GM13976 (cell line): ENCODE results near the gene SEC61A1.

Experiments
- DNase-seq: peaks from one replicate; pipeline ENCODE4 v3.0.0; 2012; ENCODE audit warnings: low spot score
- CTCF ChIP-seq: IDR thresholded peaks from 2 replicates; pipeline ENCODE4 v1.5.1; 2012; ENCODE audit warnings: borderline replicate concordance, mild to moderate bottlenecking; ENCODE audit not compliant: insufficient read depth; ENCODE audit errors: extremely low read depth, missing control alignments, control extremely low read depth
- in situ Hi-C: fragments of 300-500 bp; cut with MboI; formaldehyde crosslinking; loops from one replicate; pipeline ENCODE4 v1.12.0; 2022; ENCODE audit warnings: low sequenced_read_pairs, mixed read lengths, inconsistent platforms; ENCODE audit not compliant: unreplicated experiment

The SEC61A1 gene

GRCh38 chr3:128051837-128052594 lies at the start of gene SEC61A1:
Gene SEC61A1, plus strand, starts transcription at chr3:128052437. Its CDS starts 116 bp downstream, at chr3:128052553.
- no peak for TF ChIP-seq CTCF
- in situ Hi-C loops: no loop called here
- peak; percentile 99 for DNase-seq

GRCh38 chr3:128004661-128005060 lies 47.6 kb upstream of the SEC61A1 start:
- in situ Hi-C loops: no loop called here
- no peak for DNase-seq
- TF ChIP-seq CTCF: no peak

- DNase-seq: no peak
- in situ Hi-C loops: no loop called here
- TF ChIP-seq CTCF: no peak
These were observed 45.9 kb upstream of the SEC61A1 start for GRCh38 chr3:128006061-128007032.

GRCh38 chr3:128007033-128007424 lies 45.2 kb upstream of the SEC61A1 start:
- no peak for DNase-seq
- in situ Hi-C loops: no loop called here
- no peak for TF ChIP-seq CTCF

- no peak for TF ChIP-seq CTCF
- in situ Hi-C loops: no loop called here
- DNase-seq: no peak
These were observed 42.0 kb upstream of the SEC61A1 start for GRCh38 chr3:128009952-128010846.

GRCh38 chr3:128011140-128011539 lies 41.1 kb upstream of the SEC61A1 start:
- DNase-seq: no peak
- peak; percentile 18 for TF ChIP-seq CTCF
- in situ Hi-C loops: no loop called here
